GM18511 (cell line): Measurements from ENCODE around the gene CCNB3.
"Not testable (repeated sequence)": the region's sequence is repeated elsewhere in the genome, so short reads cannot be mapped to it uniquely, and the experiment has no call there.

Source experiments
- ATAC-seq: cut with Tn5 transposase; IDR thresholded peaks from one replicate; pipeline ENCODE4 v1.9.1; 2021; ENCODE audit warnings: mild to moderate bottlenecking, moderate library complexity; ENCODE audit not compliant: unreplicated experiment

The CCNB3 gene, protein sequence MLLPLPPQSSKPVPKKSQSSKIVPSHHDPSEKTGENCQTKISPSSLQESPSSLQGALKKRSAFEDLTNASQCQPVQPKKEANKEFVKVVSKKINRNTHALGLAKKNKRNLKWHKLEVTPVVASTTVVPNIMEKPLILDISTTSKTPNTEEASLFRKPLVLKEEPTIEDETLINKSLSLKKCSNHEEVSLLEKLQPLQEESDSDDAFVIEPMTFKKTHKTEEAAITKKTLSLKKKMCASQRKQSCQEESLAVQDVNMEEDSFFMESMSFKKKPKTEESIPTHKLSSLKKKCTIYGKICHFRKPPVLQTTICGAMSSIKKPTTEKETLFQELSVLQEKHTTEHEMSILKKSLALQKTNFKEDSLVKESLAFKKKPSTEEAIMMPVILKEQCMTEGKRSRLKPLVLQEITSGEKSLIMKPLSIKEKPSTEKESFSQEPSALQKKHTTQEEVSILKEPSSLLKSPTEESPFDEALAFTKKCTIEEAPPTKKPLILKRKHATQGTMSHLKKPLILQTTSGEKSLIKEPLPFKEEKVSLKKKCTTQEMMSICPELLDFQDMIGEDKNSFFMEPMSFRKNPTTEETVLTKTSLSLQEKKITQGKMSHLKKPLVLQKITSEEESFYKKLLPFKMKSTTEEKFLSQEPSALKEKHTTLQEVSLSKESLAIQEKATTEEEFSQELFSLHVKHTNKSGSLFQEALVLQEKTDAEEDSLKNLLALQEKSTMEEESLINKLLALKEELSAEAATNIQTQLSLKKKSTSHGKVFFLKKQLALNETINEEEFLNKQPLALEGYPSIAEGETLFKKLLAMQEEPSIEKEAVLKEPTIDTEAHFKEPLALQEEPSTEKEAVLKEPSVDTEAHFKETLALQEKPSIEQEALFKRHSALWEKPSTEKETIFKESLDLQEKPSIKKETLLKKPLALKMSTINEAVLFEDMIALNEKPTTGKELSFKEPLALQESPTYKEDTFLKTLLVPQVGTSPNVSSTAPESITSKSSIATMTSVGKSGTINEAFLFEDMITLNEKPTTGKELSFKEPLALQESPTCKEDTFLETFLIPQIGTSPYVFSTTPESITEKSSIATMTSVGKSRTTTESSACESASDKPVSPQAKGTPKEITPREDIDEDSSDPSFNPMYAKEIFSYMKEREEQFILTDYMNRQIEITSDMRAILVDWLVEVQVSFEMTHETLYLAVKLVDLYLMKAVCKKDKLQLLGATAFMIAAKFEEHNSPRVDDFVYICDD (N-terminal part only)

DNA sequence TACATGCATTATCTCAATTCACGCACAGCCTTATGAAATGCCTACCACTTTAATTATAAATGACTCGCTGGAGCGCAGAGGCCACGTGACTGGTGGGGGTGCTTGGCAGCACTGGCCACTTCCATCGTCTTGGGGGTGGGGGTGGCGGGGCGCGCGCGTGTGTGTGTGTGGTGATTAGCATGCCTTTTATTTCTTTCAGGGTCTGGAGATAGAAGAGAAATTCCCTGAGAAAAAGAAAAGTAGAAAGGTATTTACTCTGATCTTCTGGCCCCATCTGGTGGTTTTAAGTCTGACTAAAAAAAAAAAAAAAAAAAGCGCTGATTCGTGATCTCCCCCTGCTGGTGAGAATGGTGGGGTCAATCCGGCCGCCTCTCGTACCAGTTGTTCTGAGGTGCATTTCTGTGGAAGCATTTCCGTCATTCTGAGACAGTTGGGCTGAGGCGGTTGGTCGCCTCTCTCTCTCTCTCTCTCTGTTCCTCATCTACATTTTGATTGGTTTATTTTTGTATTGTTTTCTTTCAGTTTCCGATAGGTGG is at the start of gene CCNB3:
TSS of gene CCNB3 (plus strand) at position 402 of the 536 bp plus-strand sequence. CDS start 80,399 bp downstream, outside the sequence.
- ATAC-seq: peak; percentile 99

DNA sequence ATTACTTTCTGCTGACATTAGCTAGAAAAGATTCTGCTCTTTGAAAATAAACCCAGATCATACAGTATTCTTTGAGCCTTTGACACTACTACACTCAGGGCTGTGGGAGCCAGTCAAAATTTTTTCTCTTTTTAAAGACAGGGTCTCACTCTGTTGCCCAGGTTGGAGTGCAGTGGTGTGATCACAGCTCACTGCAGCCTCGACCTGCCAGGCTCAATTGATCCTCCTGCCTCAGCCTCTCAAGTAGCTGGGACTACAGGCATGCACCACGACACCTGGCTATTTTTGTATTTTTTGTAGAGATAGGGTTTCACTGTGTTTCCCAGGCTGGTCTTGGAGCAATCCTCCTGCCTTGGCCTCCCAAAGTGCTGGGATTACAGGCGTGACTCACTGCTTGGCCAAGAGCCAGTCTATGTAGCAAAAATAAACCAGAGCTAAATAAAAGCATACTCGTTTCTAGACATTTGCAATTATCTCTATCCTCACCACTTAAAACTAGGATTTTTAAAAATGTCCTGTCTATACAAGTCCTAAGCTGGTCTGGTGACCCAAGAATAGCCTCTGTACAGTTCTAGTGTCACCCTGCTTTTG is 46.9 kb upstream of the CCNB3 start:
- no peak for ATAC-seq

DNA sequence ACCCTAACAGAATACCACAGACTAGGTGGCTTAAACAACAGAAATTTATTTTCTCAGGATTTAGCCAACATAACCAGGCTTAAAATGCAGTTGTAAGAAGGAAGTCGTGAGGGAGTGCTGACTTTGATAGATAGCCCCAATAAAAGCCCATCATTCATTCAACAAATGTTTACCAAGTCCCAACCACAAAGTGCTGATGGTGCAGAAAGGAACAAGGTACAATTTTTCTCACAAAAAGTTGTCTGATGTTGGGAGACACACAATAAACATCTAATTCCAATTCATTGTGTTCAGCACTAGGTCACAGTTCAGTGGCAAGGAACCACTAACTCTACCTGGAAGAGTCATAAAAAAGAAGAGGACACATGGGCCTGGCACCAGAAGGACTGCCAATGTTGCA is 46.0 kb upstream of the CCNB3 start:
- no peak for ATAC-seq

DNA sequence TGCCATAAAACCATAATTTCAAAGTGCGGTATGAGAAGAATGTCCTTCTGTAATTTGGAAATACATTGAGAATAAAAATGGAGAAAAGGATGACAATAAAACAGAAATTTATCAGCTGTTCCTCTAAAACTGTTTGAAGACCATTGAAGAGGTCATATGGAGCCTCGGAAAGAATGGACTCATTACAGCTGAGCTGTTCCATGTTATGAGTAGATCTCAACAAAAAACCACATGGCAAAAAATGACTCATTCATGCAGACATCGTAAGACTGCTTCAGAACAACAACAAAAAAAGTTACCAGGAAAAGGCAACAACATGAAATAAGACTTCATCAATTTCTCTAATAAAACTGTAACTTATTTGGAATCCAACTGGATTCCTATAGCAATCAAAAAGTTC is 43.4 kb upstream of the CCNB3 start:
- no peak for ATAC-seq

DNA sequence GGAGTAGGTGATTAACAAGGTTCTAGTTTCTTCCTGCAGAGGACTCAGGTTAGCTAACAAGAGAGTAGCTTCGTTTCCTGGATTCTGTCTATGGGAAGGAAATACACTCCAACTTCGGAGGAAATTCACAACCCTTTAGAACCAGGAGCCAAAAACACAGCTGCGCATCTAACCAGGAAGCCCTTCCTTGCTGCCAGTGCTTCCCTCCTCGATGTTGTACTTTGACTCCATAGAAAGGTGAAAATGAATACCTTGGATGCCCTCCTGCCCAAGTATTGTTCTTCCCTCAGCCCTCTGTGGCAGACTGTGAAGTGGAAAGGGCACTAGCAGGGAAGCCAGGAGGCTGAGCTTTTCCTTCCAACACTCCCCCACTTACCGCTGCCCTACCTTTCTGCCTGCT is 38.8 kb upstream of the CCNB3 start:
- no peak for ATAC-seq

DNA sequence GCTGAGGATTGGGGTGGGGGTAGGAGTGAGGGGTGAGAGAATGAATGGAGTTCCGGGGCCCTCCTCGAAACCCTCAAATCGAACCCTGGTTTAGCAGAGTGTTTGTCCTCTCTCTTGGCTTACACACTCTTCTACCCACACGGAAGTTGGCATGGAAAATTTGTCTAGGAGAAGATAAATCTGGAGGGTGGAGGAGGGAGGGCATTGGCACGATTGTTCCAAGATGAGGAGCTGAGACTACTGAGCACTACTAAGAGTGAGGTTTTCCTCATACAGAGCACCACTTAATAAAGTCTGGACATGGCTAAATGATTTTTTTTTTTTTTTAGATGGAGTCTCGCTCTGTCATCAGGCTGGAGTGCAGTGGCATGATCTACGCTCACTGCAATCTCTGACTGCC is 37.2 kb upstream of the CCNB3 start:
- ATAC-seq: no peak

DNA sequence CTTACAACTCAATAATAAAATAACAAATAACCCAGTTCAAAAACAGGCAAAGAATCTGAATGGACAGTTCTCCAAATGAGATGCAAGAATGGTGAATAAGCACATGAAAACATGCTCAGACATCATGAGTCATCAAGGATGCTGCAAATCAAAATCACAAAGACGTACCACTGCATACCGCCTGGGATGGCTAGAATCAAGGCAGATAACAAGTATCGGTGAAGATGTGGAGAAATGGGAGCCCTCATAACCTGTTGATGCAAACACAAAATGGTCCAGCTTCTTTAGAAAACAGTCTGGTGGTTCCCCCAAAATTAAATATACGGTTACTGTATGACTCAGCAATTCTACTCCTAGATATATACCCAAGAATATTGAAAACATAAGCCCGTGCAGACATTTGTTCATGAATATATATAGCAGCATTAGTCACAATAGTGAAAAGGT is 36.3 kb upstream of the CCNB3 start:
- ATAC-seq: peak; percentile 68

DNA sequence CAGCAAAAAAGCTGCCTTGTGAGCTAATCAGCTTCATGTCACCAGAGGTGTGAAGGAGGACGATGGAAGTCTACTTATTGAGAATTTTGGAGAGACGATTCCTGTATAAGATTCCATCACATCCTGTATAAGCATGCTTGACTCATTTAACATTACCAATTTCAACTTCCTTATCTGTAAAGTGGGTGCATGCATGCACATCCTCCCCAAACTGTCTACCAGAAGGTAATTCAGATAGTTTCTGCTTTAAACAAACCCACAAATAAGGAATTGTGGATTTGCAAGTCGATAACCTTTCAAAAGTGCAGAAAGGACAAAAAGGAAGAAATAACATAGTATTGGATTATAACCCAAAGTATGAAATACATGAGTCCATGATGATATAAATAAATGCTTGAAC is 34.8 kb upstream of the CCNB3 start:
- no peak for ATAC-seq

DNA sequence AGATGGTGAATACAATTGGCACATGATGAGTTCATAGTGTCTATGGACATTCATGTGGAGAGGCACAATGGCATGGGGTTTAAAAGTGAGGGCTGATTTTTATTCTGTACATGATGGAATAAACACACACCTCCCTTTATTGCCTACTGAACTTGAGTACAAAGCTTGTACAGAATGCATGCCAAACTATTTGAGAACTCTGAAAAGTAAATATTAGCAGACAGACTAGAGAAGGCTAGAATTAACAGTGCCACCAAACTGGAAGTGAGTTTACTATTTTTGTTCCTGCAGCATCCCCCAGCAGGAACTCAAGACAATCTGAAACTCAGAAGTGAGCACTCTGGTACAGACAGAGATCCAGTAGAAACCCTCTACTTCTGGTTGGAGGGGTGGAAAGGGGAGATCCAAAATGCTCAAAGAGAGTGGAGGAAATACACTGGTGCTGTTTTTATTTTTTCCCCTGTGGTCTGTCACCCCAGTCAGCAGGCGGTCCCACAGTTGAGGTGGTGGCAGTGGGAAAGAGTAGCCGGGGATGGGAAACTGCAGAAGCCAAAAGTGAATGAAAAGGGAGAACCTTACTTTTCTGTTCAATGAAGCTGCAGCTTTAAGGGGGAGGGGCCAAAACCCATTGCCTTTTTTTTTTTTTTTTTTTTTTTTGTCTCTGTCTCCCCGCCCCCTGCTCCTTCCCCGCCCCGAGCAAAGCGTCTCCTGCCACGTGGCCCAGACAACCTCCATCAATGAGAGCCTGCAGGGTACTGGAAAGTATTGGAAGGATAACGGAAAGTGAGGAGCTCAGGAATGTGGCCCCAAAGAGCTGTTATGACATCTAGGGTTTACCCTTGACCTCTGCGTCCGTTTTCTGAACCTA is 24.3 kb upstream of the CCNB3 start:
- no peak for ATAC-seq

DNA sequence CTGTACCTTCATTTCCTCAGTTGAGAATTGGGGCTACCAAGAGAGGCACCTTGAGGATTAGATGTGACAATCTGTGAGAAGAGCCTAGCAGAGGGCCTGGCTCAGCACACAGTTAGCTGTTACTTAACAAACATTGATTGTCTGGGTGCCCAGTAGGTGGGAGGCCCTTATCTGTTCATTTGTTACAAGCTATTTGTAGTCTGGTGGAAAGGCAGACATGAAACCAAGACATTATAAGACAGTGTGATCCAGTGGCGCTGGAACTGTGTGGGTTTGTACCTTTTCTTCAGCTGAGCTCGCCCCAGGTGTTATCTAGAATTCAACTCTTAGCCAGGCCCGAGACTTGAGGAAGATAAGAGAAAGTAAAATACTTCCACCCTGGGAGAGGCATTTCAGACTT is 20.7 kb upstream of the CCNB3 start:
- ATAC-seq: no peak

DNA sequence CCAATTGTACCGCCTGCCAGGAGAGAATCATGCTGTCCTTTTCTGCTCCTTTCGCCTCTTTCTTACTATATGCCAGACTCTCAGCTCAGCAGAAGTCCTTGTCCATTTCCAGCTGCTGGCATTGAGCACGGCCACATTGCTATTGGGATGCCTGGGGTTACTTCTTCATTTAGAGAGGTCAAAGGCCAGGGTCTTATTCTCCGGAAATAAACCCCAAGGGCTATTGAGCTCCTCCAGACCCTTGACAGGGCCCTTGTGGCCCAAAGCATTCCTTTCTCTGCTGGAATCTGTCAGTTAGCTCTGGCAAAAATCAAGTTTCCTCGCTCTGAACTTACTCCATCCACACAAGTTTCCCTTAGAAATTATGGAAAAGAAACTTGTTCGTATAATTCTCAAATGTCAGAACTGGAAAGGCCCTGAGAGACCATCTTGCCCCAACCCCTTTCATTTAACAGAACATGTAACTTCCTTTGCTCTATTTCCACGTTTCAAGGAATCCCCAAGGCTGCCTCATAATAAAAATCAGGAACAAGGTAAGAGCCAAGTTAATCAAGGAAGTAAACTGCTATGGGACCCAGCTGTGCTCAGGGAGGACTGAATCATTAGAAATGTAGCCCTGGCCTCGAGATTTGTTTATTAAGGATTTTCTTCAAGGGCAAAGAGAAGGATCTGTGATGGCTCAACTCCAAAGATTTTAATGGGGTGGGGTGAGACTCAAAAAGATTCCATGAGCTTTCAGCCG is 15.5 kb upstream of the CCNB3 start:
- ATAC-seq: no peak

DNA sequence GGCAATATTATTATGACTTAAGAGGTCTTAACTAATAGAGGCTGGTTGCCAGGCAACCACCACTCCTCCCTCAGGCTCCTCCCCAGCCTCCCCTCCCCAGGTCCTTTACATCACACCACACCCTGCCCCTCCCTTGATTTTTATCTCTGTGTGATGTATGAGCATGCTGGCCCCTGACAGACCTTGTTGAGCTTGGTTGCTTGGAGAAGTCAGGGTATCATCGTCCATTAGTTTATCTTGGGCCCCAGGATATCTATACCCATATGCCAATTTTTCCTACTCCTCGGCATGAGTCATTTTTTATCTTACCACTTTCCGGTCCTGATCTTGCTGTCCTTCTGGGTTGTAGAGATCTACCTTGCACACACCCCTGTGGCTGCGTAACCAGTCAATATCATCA is 6.2 kb upstream of the CCNB3 start:
- ATAC-seq: no peak

DNA sequence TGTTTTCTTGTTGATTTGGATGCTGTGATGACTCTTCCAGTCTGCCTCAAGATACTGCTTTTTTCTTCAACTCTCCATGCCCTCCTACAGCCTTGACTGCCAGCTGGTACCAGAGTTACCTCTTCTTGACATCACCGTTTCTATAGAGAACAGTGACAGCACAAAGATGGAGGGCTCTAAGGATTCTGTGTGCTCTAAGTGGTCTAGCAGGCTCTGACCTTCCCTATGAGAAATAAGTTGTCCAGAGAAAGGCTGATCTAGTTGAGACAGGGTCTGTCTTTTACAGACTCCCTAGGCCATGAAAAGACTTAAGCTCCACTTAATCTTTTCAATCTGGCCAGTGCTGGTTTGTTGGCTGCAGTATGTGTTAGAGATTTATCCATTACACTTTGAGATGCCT is 3.7 kb upstream of the CCNB3 start, which contains the start of gene AKAP4:
TSS of gene AKAP4 (minus strand) at position 101 of the 400 bp plus-strand sequence. CDS start 118 bp downstream, outside the sequence.
- ATAC-seq: no peak

DNA sequence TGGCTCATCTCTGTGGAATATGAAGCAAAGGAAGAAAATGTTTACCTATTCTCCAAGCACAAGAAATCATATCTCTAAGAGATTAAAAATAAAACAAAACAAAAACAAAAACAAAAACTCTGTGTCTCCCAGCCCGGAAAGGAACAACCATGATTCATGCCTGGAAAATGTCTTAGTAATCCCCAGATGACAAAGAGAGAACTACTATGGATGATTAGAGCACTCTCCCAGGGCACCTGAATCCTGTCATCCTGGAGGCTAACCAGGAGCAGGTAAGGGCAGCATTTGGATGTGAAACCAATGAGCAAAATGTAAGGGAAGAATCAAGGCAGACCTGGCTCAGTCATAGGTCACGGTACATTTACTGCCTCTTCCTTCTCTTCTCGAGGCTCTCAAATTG is 2.0 kb upstream of the CCNB3 start:
- ATAC-seq: no peak

DNA sequence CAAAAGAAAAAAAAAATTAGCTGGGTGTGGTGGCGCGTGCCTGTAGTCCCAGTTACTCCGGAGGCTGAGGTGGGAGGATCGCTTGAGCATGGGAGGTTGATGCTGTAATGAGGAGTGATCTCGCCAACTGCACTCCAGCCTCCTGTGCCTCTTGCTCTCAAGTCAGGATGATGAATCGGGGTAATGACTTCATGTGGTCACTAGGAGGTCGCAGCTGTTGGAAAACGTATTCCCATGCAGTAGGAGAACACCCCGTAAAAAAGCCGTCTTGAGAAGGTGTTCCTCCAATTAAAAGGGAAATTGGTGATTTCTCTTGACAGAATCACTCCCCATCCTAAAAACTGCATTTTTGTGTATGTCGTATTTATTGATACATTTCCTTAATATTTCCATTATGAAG is 2.2 kb downstream of the CCNB3 start:
- ATAC-seq: no peak

DNA sequence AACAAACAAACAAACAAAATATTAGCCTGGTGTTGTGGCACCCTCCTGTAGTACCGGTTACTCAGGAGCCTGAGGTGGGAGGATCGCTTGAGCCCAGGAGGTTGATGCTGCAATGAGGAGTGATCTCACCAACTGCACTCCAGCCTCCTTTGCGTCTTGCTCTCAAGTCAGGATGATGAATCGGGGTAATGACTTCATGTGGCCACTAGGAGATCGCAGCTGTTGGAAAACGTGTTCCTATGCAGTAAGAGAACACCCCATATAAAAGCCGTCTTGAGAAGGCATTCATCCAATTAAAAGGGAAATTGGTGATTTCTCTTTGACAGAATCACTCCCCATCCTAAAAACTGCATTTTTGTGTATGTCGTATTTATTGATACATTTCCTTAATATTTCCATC is 6.9 kb downstream of the CCNB3 start:
- no peak for ATAC-seq

DNA sequence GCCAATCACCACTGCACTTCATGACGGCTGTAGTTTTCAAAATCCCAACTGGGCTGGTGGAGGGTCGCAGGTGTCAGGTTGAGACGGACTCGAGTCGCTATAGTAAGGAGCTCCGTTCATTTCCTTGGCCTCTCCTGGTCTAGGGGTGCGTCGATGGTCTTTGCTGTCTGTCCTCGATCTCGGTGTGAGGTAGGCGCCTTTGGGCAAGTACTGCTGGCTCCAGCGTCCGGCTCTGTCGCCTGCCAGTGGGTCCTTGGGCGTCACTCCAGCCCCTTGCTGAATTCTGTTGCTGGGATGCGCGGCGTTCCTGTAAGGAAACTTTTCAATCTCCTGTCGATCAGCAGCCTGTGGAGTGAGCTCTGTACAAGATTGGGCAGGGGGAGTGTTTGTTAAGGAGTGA is 76.7 kb downstream of the CCNB3 start:
- no peak for ATAC-seq

DNA sequence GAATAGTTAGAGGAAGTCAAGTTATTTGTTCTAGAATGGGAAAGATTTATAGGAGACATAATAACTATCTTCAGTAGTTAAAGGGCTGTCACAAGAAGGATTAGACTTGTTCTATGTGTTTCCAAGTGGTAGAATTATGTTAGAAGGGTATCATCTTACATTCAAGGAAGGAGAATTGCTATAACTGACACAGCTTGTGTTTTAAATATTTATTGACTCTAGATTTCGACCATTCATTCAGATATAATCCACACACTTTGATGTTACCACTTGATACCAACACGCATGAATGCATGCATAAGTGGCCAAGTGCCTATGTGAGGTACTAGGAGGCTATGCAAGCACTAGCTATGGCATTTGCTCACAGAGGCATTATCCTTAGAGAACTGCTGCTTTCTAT is 122.7 kb downstream of the CCNB3 start:
- no peak for ATAC-seq

DNA sequence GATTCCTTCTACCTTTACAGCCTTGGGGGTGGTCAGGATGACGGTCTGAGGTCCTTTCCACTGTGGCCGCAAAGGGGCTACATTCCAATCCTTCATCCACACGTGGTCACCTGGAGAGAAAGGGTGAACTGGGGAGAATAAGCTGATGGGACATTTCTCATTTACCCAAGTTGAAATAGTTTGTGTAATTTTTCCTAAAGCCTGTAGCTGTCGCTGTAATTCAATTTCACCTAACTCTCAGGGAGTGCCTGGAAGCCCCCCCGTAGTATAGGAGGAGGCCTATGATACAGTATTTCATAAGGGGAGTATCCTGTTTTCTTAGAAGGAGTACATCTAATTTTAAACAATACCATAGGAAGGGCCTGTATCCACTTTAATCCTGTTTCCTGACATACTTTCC is 128.1 kb downstream of the CCNB3 start:
- not testable (repeated sequence) for ATAC-seq
